Transverse colon (tissue), 1 donor: ENCODE measurements around the gene GRM1.

Experiments used
- EP300 ChIP-seq: sonication (generic); formaldehyde crosslinking; IDR thresholded peaks from one replicate; pipeline ENCODE4 v1.6.1; 2017; ENCODE audit warnings: antibody characterized with exemption, low read depth
- POLR2A ChIP-seq: fragments of 450-650 bp; IDR thresholded peaks from one replicate; pipeline ENCODE4 v1.6.1; 2016; ENCODE audit warnings: antibody characterized with exemption, mild to moderate bottlenecking, moderate library complexity

DNA sequence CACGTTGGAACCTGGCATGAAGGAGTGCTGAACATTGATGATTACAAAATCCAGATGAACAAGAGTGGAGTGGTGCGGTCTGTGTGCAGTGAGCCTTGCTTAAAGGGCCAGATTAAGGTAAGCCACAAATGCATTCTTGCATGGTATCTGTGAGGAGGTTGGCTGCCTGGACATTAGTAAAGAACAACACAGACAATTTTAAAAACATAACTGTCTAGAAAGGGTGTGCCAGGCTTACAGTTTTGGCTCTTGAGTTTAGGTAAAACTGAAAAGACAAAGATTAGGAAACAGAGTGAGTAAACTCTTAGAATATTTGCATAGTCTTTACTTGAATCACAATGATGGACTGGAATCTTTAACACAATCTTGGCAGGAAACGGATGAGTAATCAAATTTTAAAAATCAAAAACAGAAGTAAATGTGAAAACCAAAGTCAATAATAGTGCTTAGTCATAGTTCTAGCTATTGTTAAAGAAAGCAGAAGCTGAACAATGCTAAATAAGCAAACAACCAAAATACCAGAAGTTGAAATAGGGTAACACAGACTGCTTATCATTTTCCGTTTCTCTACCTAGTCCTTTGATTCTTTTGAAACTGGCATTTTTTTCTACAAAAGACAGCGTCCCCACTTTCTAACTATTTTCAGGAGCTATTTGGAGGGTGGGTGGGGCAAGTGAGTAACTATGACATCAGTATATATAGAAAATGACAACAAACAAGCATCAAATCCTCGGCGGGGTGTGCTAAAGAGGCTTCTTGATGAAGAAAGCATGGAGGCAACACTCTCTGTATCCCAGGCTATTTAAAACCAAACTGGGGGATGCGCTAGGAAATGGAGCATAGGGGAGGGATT lies 328.9 kb downstream of the GRM1 start:
- no peak for TF ChIP-seq POLR2A
- TF ChIP-seq EP300, result no peak
